Stimulated activated CD8-positive, alpha-beta memory T cell treated with anti-CD3 and anti-CD28 coated beads, Interleukin-15, amount 100 ng/mL, for 1 hour (primary cell): Measurements from ENCODE around the gene AKTIP.
A peak's percentile ranks its signal among the peaks of the same experiment; 100 is the strongest.

Experiments used
- DNase-seq: peaks from one replicate; pipeline ENCODE4 v3.0.0-alpha.2; 2020; ENCODE audit warnings: low read depth

Gene AKTIP

GRCh38 chr16:53478965-53479364, 24.0 kb downstream of the AKTIP start:
- DNase-seq = no peak

GRCh38 chr16:53476867-53477266, 26.1 kb downstream of the AKTIP start:
- no peak for DNase-seq

- no peak for DNase-seq
Observed at GRCh38 chr16:53465606-53466280, 37.3 kb downstream of the AKTIP start.

- no peak for DNase-seq
Observed at GRCh38 chr16:53458635-53459034, 44.4 kb downstream of the AKTIP start.

GRCh38 chr16:53457670-53458069, 45.3 kb downstream of the AKTIP start:
- DNase-seq = peak; percentile 43

GRCh38 chr16:53456625-53457024, 46.4 kb downstream of the AKTIP start:
- DNase-seq = no peak

GRCh38 chr16:53453928-53454327, 49.1 kb downstream of the AKTIP start:
- DNase-seq = no peak

GRCh38 chr16:53449816-53450517, 53.0 kb downstream of the AKTIP start:
- DNase-seq = no peak

GRCh38 chr16:53446090-53446489, 56.9 kb downstream of the AKTIP start:
- no peak for DNase-seq

GRCh38 chr16:53445534-53445933, 57.5 kb downstream of the AKTIP start:
- DNase-seq = no peak
